BJ (cell line): ENCODE results near the gene RDH5. TPM values are rescaled to one million over a fixed set of nuclear protein-coding genes. Genes with fewer than 3 reads are reported as not detected.

ENCODE experiments used
- CTCF ChIA-PET: fragments of 350-600 bp; formaldehyde crosslinking; extraction: SDS; loops from one replicate; lab custom pipeline; 2021; ENCODE audit warnings: antibody characterized with exemption, inconsistent platforms; lab: Yijun Ruan, JAX
- POLR2A ChIA-PET: fragments of 300-600 bp; sonication (Branson Sonifier 250); formaldehyde crosslinking; extraction: SDS; loops from one replicate; lab custom pipeline; 2021; ENCODE audit warnings: antibody characterized with exemption; lab: Charles Lee
- DNase-seq: peaks from one replicate; pipeline ENCODE4 v3.0.0-alpha.2; 2011; ENCODE audit warnings: low read depth
- H3K27me3 ChIP-seq: 2 replicates; pipeline ENCODE4 v1.6.0; 2011; ENCODE audit warnings: low read length; ENCODE audit not compliant: control insufficient read depth, insufficient read depth
- H3K36me3 ChIP-seq: 2 replicates; pipeline ENCODE4 v1.5.1; 2011; ENCODE audit warnings: low read length; ENCODE audit not compliant: control insufficient read depth, insufficient read depth
- H3K4me3 ChIP-seq: 2 replicates; pipeline ENCODE4 v1.5.1; 2011; ENCODE audit warnings: low read depth, mild to moderate bottlenecking, control low read depth, low read length
- polyA plus RNA-seq: library from polyadenylated mRNA; depleted of rRNA; stranded (reverse); fragments of >200 nt; gene quantifications from 2 replicates; pipeline ENCODE4 v1.2.3, GENCODE V29; 2011
- TF ChIP-seq, protein P1 (sequence below): IDR thresholded peaks from 2 replicates; pipeline ENCODE4 v1.5.1; 2011; ENCODE audit warnings: low read depth, mild to moderate bottlenecking, control low read depth, inconsistent platforms, low read length, moderate library complexity; ENCODE audit not compliant: insufficient read depth

Gene RDH5
- polyA plus RNA-seq, 1 experiment: 6.2 TPM

DNA sequence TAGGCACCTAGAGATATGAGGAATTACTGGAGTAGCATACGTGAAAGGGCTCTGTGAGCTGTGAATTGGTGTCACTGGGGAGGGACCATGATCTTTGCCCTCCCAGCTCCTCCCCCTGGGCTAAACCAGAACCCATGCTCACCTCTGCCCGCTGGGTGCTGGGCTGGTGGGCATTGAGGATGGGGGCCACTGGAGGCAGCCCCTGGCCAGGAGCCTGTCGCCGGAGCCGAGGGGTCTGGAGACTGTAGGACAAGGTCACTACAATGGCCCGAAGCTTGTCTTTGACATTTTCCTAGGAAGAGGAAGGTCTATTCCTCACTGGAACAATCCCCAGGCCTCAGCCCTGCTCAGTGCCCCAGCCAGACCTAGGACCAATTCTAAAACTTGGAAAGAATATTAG, 24.1 kb upstream of the RDH5 start:
- no peaks in the 10 kb centered on the region for H3K27me3 ChIP-seq
- H3K4me3 ChIP-seq: no peak overlapping the region
- CTCF ChIA-PET: interaction anchor here (0.9 to 1.4 kb wide), 2 partner anchors 10 to 41 kb away, joined by 4 to 5 read pairs; no protein-coding TSS in a partner anchor
- no peaks in the 10 kb centered on the region for H3K36me3 ChIP-seq
- POLR2A ChIA-PET: no interaction called here
- TF ChIP-seq, protein P1, sequence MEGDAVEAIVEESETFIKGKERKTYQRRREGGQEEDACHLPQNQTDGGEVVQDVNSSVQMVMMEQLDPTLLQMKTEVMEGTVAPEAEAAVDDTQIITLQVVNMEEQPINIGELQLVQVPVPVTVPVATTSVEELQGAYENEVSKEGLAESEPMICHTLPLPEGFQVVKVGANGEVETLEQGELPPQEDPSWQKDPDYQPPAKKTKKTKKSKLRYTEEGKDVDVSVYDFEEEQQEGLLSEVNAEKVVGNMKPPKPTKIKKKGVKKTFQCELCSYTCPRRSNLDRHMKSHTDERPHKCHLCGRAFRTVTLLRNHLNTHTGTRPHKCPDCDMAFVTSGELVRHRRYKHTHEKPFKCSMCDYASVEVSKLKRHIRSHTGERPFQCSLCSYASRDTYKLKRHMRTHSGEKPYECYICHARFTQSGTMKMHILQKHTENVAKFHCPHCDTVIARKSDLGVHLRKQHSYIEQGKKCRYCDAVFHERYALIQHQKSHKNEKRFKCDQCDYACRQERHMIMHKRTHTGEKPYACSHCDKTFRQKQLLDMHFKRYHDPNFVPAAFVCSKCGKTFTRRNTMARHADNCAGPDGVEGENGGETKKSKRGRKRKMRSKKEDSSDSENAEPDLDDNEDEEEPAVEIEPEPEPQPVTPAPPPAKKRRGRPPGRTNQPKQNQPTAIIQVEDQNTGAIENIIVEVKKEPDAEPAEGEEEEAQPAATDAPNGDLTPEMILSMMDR: no peak
- no peak for DNase-seq

DNA sequence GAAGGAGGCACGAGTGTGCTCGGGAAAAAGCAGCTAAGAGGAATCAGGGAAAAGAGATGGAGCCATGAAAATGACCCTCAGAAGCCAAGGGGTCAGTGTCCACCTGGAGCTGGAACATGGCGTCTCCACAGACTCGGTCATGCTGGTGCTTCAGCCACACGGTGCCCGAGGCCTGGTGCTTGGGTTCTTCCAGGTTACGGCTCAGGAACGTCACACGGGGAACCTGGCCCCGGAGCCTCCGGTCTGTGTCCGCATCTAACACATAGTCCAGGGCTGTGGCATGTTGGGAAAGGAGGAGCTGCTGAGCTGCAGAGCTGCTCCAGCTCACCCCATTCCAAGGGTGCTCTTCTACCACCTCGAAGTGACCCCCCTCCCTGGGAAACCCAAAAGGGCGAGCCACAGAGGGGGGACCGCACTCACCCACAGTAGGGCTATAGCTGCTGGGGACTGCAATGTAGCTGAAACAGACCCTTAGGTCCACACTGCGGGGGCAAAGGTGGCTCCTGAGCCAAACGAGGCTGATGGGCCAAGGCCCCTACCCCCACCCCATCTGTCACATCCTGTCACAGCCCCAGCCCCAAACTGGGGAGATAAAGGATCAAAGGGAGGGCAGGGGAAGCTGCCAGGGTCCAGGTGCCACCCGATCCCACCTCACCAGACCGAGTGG, 23.3 kb upstream of the RDH5 start:
- TF ChIP-seq, protein P1: no peak
- no peak overlapping the region for H3K4me3 ChIP-seq
- H3K36me3 ChIP-seq: no peaks in the 10 kb centered on the region
- ChIA-PET POLR2A (no interaction called here), CTCF (interaction anchor here (1.0 to 2.5 kb wide), 3 partner anchors 12 to 40 kb away, joined by 3 to 5 read pairs (median 5); a partner anchor contains a TSS)
- no peak for DNase-seq
- H3K27me3 ChIP-seq: no peaks in the 10 kb centered on the region

DNA sequence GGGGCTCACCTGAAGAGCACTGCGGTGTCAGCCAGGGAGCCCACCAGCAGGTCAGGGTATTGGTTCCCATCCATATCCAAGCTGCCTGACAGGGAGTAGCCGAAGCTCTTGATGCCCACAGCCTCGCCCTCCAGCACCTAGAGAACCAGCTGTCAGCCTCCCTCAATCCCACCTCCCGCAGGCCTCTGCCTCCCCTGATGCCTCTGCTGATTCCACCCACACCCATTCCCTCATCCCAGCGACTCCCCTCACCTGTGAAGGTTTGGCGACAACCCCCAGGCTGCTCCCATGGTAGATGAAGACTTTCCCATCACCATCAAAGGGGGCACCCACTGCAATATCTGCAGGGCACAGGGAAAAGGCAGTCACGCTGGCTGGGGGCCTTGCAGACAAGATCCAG, 22.5 kb upstream of the RDH5 start:
- CTCF ChIA-PET: interaction anchor here (1.3 to 2.5 kb wide), 2 partner anchors 9 to 16 kb away, joined by 3 to 5 read pairs; a partner anchor contains a TSS
- TF ChIP-seq, protein P1: no peak
- Histone ChIP-seq H3K36me3 (no peaks in the 10 kb centered on the region), H3K4me3 (no peak overlapping the region), H3K27me3 (no peaks in the 10 kb centered on the region)
- no peak for DNase-seq
- POLR2A ChIA-PET: interaction anchor here (0.6 kb wide), 1 partner anchor 21 kb away, joined by 4 read pairs; no protein-coding TSS in a partner anchor

DNA sequence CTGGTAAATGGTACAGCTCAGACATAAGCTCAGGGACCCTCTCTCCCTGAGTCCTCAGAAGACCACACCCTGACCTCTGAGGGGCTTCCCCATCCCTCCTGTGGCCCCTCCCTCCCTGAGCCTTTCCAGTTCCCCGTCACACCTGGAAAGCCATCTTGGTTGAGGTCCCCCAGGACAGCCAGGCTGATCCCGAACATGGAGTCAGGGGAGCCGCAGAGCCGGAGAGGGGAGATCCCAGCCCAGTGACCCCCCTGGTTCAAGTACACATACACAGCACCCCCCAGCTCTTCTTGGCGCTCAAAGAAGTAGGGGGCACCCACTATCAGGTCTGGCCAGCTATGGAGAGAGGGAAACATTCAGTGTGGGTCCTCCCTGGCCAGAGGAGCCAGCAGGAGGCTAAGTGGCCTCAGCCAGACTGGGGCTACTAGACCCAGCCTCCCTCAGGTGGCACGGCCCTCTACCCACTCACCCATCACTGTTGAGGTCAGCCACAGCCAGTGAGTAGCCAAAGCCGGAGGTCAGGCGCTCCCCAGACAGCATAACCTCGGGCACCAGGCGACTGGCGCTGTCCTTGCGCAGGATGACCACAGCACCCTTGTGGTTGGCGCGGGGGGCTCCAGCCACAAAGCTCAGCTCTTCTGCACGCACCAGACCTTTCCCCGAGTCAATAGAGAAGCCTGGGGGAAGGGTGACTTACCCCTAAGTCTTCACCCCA, 21.8 kb upstream of the RDH5 start:
- TF ChIP-seq, protein P1: no peak
- POLR2A ChIA-PET: interaction anchor here (0.6 kb wide), 1 partner anchor 21 kb away, joined by 4 read pairs; no protein-coding TSS in a partner anchor
- no peak for DNase-seq
- H3K4me3 ChIP-seq: no peak overlapping the region
- no peaks in the 10 kb centered on the region for H3K27me3 ChIP-seq
- H3K36me3 ChIP-seq: no peaks in the 10 kb centered on the region
- CTCF ChIA-PET: interaction anchor here (1.3 to 2.5 kb wide), 2 partner anchors 8 to 17 kb away, joined by 3 to 5 read pairs; a partner anchor contains a TSS

DNA sequence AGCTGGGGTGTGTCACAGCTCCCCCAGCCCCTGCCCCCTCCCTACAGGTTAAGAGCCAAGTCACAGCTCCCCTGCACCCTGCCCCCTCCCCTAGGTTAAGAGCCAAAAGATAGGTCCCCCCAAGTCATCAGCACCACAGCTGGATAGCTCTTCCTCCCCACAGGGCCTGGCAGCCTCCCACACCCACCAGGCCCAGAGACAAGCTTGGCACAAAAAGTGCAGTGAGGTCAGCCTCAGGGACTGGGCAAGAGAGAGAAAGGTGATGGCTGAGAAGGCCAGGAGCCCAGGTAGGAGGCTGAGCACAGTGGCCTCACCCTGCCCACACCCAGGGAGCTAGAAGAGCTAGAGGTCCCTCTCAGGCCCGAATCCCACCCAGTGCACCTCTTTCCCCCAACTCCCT, 21.2 kb upstream of the RDH5 start:
- TF ChIP-seq, protein P1: no peak
- POLR2A ChIA-PET: no interaction called here
- no peak for DNase-seq
- Histone ChIP-seq H3K27me3 (no peaks in the 10 kb centered on the region), H3K36me3 (no peaks in the 10 kb centered on the region), H3K4me3 (no peak overlapping the region)
- CTCF ChIA-PET: interaction anchor here (1.3 to 2.5 kb wide), 3 partner anchors 7 to 17 kb away, joined by 3 to 5 read pairs (median 5); a partner anchor contains a TSS
